Ascending aorta (tissue), 2 donors: ENCODE measurements around the gene CARNS1. TPM values are rescaled to one million over a fixed set of nuclear protein-coding genes. Genes with fewer than 3 reads are reported as not detected.

Experiments used
- DNase-seq, 2 donors: peaks; one replicate each; pipeline ENCODE4 v3.0.0-alpha.2; 2019; ENCODE audit warnings: low spot score in 2 of 2
- H3K27ac ChIP-seq, 2 donors: fragments of 200-600 bp; sonication (generic); one replicate each; pipeline ENCODE4 v1.5.1; 2016 to 2017; ENCODE audit warnings: mild to moderate bottlenecking in 1 of 2
- H3K27me3 ChIP-seq: fragments of 200-600 bp; sonication (generic); one replicate; pipeline ENCODE4 v1.5.1; 2017
- H3K36me3 ChIP-seq, 2 donors: fragments of 200-600 bp; sonication (generic); one replicate each; pipeline ENCODE4 v1.5.1; 2016
- H3K4me1 ChIP-seq, 2 donors: fragments of 200-600 bp; sonication (generic); one replicate each; pipeline ENCODE4 v1.5.1; 2016 to 2017; ENCODE audit warnings: mild to moderate bottlenecking in 1 of 2
- H3K4me3 ChIP-seq, 2 donors: fragments of 200-600 bp; sonication (generic); one replicate each; pipeline ENCODE4 v1.5.1; 2016 to 2017; ENCODE audit warnings: mild to moderate bottlenecking in 1 of 2
- H3K9me3 ChIP-seq, 2 donors: fragments of 200-600 bp; sonication (generic); one replicate each; pipeline ENCODE4 v1.5.1; 2016
- intact Hi-C: fragments of 100-400 bp; cut with DNase I; formaldehyde crosslinking; loops from one replicate; pipeline ENCODE4 v1.15.1; 2023
- total RNA-seq: library from RNA; depleted of rRNA; stranded (reverse); fragments of >200 nt; gene quantifications from one replicate; pipeline ENCODE4 v1.1.0, GENCODE V29; 2016
- TF ChIP-seq, protein P1 (sequence below), 3 experiments: fragments of 200-600 bp in 2 of 3; fragments of 450-650 bp in 1 of 3; sonication (generic) in 2 of 3; IDR thresholded peaks; one replicate each; pipeline ENCODE4 v1.5.1; 2016 to 2019; ENCODE audit warnings: antibody characterized with exemption in 3 of 3, mild to moderate bottlenecking in 1 of 3, moderate library complexity in 1 of 3

CARNS1 gene
- total RNA-seq, 1 donor from 2014 or later = 6.0 TPM

DNA sequence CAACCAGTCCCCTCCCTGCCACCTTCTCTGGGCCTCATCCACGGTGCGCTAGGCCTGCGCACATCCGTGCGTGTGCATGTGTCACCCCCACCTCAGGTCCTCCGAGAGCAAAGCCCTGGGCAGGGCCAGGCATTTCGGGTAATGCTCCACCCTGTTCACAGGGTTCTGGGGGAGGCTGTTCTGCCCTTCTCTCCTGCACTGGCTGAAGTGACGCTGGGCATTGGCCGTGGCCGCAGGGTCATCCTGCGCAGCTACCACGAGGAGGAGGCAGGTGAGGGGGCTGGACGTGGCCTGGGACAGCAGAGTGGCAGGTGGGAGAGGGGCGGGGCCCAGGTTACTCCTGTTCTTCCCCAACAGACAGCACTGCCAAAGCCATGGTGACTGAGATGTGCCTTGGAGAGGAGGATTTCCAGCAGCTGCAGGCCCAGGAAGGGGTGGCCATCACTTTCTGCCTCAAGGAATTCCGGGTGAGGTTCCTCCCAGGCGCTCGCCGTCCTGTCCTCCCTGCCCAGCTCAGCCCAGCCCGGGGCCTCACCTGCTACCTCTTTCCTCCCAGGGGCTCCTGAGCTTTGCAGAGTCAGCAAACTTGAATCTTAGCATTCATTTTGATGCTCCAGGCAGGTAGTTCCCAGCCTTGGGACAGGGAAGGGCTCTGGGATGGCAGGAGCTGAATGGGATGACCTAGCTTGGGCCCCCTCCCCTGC is 19.8 kb upstream of the CARNS1 start:
- H3K36me3 ChIP-seq = peaks cover 28 to 38% of the 10 kb centered on the region in 2 donors
- H3K4me3 ChIP-seq = no peak overlapping the region
- intact Hi-C loops = no loop called here
- H3K9me3 ChIP-seq = no peaks in the 10 kb centered on the region
- no peak for DNase-seq
- H3K27me3 ChIP-seq = no peaks in the 10 kb centered on the region
- H3K4me1 ChIP-seq = peaks cover 15 to 24% of the 10 kb centered on the region in 2 donors
- no peak overlapping the region for H3K27ac ChIP-seq
- TF ChIP-seq, protein P1, sequence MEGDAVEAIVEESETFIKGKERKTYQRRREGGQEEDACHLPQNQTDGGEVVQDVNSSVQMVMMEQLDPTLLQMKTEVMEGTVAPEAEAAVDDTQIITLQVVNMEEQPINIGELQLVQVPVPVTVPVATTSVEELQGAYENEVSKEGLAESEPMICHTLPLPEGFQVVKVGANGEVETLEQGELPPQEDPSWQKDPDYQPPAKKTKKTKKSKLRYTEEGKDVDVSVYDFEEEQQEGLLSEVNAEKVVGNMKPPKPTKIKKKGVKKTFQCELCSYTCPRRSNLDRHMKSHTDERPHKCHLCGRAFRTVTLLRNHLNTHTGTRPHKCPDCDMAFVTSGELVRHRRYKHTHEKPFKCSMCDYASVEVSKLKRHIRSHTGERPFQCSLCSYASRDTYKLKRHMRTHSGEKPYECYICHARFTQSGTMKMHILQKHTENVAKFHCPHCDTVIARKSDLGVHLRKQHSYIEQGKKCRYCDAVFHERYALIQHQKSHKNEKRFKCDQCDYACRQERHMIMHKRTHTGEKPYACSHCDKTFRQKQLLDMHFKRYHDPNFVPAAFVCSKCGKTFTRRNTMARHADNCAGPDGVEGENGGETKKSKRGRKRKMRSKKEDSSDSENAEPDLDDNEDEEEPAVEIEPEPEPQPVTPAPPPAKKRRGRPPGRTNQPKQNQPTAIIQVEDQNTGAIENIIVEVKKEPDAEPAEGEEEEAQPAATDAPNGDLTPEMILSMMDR (IDR thresholded peaks at IDR 0.05) = no peak

GRCh38 chr11:67396259-67396581 is 19.3 kb upstream of the CARNS1 start:
- no peaks in the 10 kb centered on the region for H3K27me3 ChIP-seq
- TF ChIP-seq, protein P1 (IDR thresholded peaks at IDR 0.05) = no peak
- DNase-seq = no peak
- intact Hi-C loops = no loop called here
- H3K27ac ChIP-seq = peak overlapping the region in 1 of 2 donors; percentile 22
- no peak overlapping the region for H3K4me3 ChIP-seq
- peaks cover 28 to 38% of the 10 kb centered on the region in 2 donors for H3K36me3 ChIP-seq
- H3K9me3 ChIP-seq = no peaks in the 10 kb centered on the region
- peaks cover 15 to 21% of the 10 kb centered on the region in 2 donors for H3K4me1 ChIP-seq

GRCh38 chr11:67396587-67397389 is 18.7 kb upstream of the CARNS1 start:
- TF ChIP-seq, protein P1 (IDR thresholded peaks at IDR 0.05) = no peak
- H3K9me3 ChIP-seq = no peaks in the 10 kb centered on the region
- peaks cover 28 to 38% of the 10 kb centered on the region in 2 donors for H3K36me3 ChIP-seq
- no peak overlapping the region for H3K4me3 ChIP-seq
- intact Hi-C loops = no loop called here
- H3K27ac ChIP-seq = peak overlapping the region in 1 of 2 donors; percentile 22
- peaks cover 15 to 19% of the 10 kb centered on the region in 2 donors for H3K4me1 ChIP-seq
- H3K27me3 ChIP-seq = no peaks in the 10 kb centered on the region
- DNase-seq = no peak

GRCh38 chr11:67397536-67397935 is 17.9 kb upstream of the CARNS1 start:
- intact Hi-C loops = no loop called here
- peaks cover 15 to 22% of the 10 kb centered on the region in 2 donors for H3K4me1 ChIP-seq
- DNase-seq = no peak
- H3K9me3 ChIP-seq = no peaks in the 10 kb centered on the region
- H3K36me3 ChIP-seq = peaks cover 28 to 38% of the 10 kb centered on the region in 2 donors
- TF ChIP-seq, protein P1 (IDR thresholded peaks at IDR 0.05) = no peak
- no peak overlapping the region for H3K4me3 ChIP-seq
- H3K27me3 ChIP-seq = no peaks in the 10 kb centered on the region
- no peak overlapping the region for H3K27ac ChIP-seq

- Histone ChIP-seq H3K9me3 (no peaks in the 10 kb centered on the region), H3K4me3 (no peak overlapping the region), H3K36me3 (peaks cover 28 to 38% of the 10 kb centered on the region in 2 donors), H3K27me3 (no peaks in the 10 kb centered on the region), H3K27ac (no peak overlapping the region), H3K4me1 (peaks cover 15 to 19% of the 10 kb centered on the region in 2 donors)
- intact Hi-C loops = no loop called here
- no peak for DNase-seq
- TF ChIP-seq, protein P1 (IDR thresholded peaks at IDR 0.05) = no peak
These were observed 17.4 kb upstream of the CARNS1 start for GRCh38 chr11:67397986-67398660.
